Brain microvascular endothelial cell (primary cell): Measurements from ENCODE around the gene IFI27L1.

ENCODE experiments used
- DNase-seq: peaks from one replicate; pipeline ENCODE4 v3.0.0-alpha.2; 2020
- H3K27ac ChIP-seq: fragments of 250-450 bp; sonication (Bioruptor Pico); 2 replicates; pipeline ENCODE4 v1.5.1; 2020; ENCODE audit warnings: mild to moderate bottlenecking, moderate library complexity
- H3K27me3 ChIP-seq: fragments of 250-450 bp; sonication (Bioruptor Pico); replicated peaks from 2 replicates; pipeline ENCODE4 v1.5.1; 2020; ENCODE audit warnings: mild to moderate bottlenecking
- H3K36me3 ChIP-seq: fragments of 250-450 bp; sonication (Bioruptor Pico); replicated peaks from 2 replicates; pipeline ENCODE4 v1.5.1; 2020; ENCODE audit warnings: mild to moderate bottlenecking
- H3K4me3 ChIP-seq: 2 replicates; pipeline ENCODE4 v1.5.1; 2011; ENCODE audit warnings: low read depth, mild to moderate bottlenecking, control low read depth, low read length, moderate library complexity
- CTCF ChIP-seq: IDR thresholded peaks from 2 replicates; pipeline ENCODE4 v1.5.1; 2011; ENCODE audit warnings: low read depth, mild to moderate bottlenecking, moderate library complexity, low read length, control low read depth, inconsistent platforms; ENCODE audit errors: missing control alignments
- in situ Hi-C: cut with HindIII; loops from 2 replicates; pipeline ENCODE4 v1.10.0; 2017; ENCODE audit warnings: low sequenced_read_pairs, low pct_ligation_motif_present

Gene IFI27L1

GRCh38 chr14:94042433-94043091, 38.5 kb upstream of the IFI27L1 start:
- no peak overlapping the region for H3K27ac ChIP-seq
- H3K4me3 ChIP-seq, result no peak overlapping the region
- DNase-seq, result no peak
- no peak for TF ChIP-seq CTCF
- no peaks in the 10 kb centered on the region for H3K27me3 ChIP-seq
- peaks cover 5% of the 10 kb centered on the region for H3K36me3 ChIP-seq
- in situ Hi-C loops, result no loop called here

- no peak for TF ChIP-seq CTCF
- Histone ChIP-seq H3K27ac (no peak overlapping the region), H3K36me3 (peaks cover 5% of the 10 kb centered on the region), H3K27me3 (no peaks in the 10 kb centered on the region), H3K4me3 (no peak overlapping the region)
- in situ Hi-C loops, result no loop called here
- no peak for DNase-seq
These were observed 37.9 kb upstream of the IFI27L1 start for GRCh38 chr14:94043111-94043755.

GRCh38 chr14:94043756-94044475, 37.2 kb upstream of the IFI27L1 start:
- no peak for TF ChIP-seq CTCF
- in situ Hi-C loops, result no loop called here
- H3K4me3 ChIP-seq, result no peak overlapping the region
- H3K36me3 ChIP-seq, result peaks cover 10% of the 10 kb centered on the region
- H3K27ac ChIP-seq, result no peak overlapping the region
- no peaks in the 10 kb centered on the region for H3K27me3 ChIP-seq
- DNase-seq, result no peak

GRCh38 chr14:94044476-94045091, 36.5 kb upstream of the IFI27L1 start:
- Histone ChIP-seq H3K27ac (no peak overlapping the region), H3K4me3 (no peak overlapping the region), H3K36me3 (peaks cover 13% of the 10 kb centered on the region), H3K27me3 (no peaks in the 10 kb centered on the region)
- no peak for TF ChIP-seq CTCF
- DNase-seq, result no peak
- in situ Hi-C loops, result no loop called here

- DNase-seq, result no peak
- H3K27ac ChIP-seq, result no peak overlapping the region
- no peaks in the 10 kb centered on the region for H3K27me3 ChIP-seq
- H3K4me3 ChIP-seq, result no peak overlapping the region
- TF ChIP-seq CTCF, result no peak
- H3K36me3 ChIP-seq, result peaks cover 17% of the 10 kb centered on the region
- in situ Hi-C loops, result no loop called here
These were observed 36.0 kb upstream of the IFI27L1 start for GRCh38 chr14:94045101-94045500.
